ENCODE measurements around the gene STX1A. TPM values are rescaled to one million over a fixed set of nuclear protein-coding genes. Genes with fewer than 3 reads are reported as not detected.

Gene STX1A
- total and polyA plus RNA-seq, 2 of the 4 experiments (the other 2 are of a cell fraction) = 9.3 to 22.0 TPM

- Histone ChIP-seq H3K18ac (ENCODE audit: low read depth, low read length) (no peak overlapping the region), H3K27me3 (ENCODE audit: control insufficient read depth, insufficient read depth, low read length) (peaks cover 40% of the 10 kb centered on the region), H3K56ac (ENCODE audit: extremely low read depth, insufficient read depth, low read length) (no peak overlapping the region), H2AK9ac (replicated peaks; ENCODE audit: low read depth, low read length, poor library complexity) (no peak overlapping the region), H2BK120ac (ENCODE audit: low read depth, low read length) (no peak overlapping the region), H4K5ac (ENCODE audit: low read depth, low read length) (no peak overlapping the region), H3K4me2 (ENCODE audit: low read depth, low read length) (no peak overlapping the region), H2AFZ (replicated peaks; ENCODE audit: low read length, poor library complexity) (no peak overlapping the region), H2BK20ac (ENCODE audit: low read depth, low read length) (no peak overlapping the region), H4K20me1 (ENCODE audit: insufficient read depth, low read length) (no peaks in the 10 kb centered on the region), H3K4me3 (ENCODE audit: insufficient read depth, low read depth, low read length) (no peak overlapping the region), H3K14ac (replicated peaks; ENCODE audit: low read depth, low read length) (no peak overlapping the region), H3K4me1 (ENCODE audit: control insufficient read depth, insufficient read depth, low read length) (peaks cover 4% of the 10 kb centered on the region; the same call in 1 of the 2 replicates), H4K8ac (ENCODE audit: low read depth in 2 of 2, low read length in 2 of 2) (no peak overlapping the region), H3K4ac (ENCODE audit: low read depth, low read length) (no peak overlapping the region), H3K36me3 (ENCODE audit: control insufficient read depth, insufficient read depth, low read length) (no peaks in the 10 kb centered on the region), H4K91ac (ENCODE audit: insufficient read depth, low read depth, low read length) (no peak overlapping the region), H2AK5ac (ENCODE audit: low read depth, low read length) (no peak overlapping the region), H3K23ac (ENCODE audit: low read depth, low read length) (no peak overlapping the region), H3K9me3 (ENCODE audit: control insufficient read depth, insufficient read depth, low read length) (no peaks in the 10 kb centered on the region; the same call in 1 of the 2 replicates), H2BK5ac (ENCODE audit: low read depth, low read length, poor library complexity, severe bottlenecking) (no peak overlapping the region), H2BK15ac (ENCODE audit: low read depth, low read length) (no peak overlapping the region), H3K27ac (ENCODE audit: insufficient read depth, low read length) (no peak overlapping the region), H3K9ac (ENCODE audit: low read depth, low read length) (no peak overlapping the region), H3K79me1 (ENCODE audit: low read depth in 1 of 2, low read length in 2 of 2) (no peaks in the 10 kb centered on the region), H3K9me1 (ENCODE audit: insufficient read depth, low read length) (no peaks in the 10 kb centered on the region)
- intact Hi-C loops (cut with micrococcal nuclease) = no loop called here
- WGBS, 2 experiments (ENCODE audit: extremely low coverage in 2 of 2, insufficient read length in 1 of 2) = 80% methylated on average over 7 of the region's 17 CpGs; no CpG with 5 or more reads in 1 of the 2 experiments
- no peak for ATAC-seq (ENCODE audit: low read depth)
- ChIA-PET CTCF (no interaction called here), POLR2A (ENCODE audit: unreplicated experiment) (no interaction called here)
- TF ChIP-seq NFE2L2 (IDR thresholded peaks at IDR 0.05; ENCODE audit: low read depth, low read length) (no peak), CTCF (conservative IDR thresholded peaks at IDR 0.05; ENCODE audit: low read depth, low read length) (no peak), FOS (IDR thresholded peaks at IDR 0.05; ENCODE audit: low read depth, low read length) (no peak), CEBPB (IDR thresholded peaks at IDR 0.05; ENCODE audit: low read depth, low read length) (no peak), MAZ (IDR thresholded peaks at IDR 0.05; ENCODE audit: borderline replicate concordance, low read depth, low read length) (no peak), RCOR1 (IDR thresholded peaks at IDR 0.05; ENCODE audit: insufficient replicate concordance, low read length) (no peak), MAFK (IDR thresholded peaks at IDR 0.05; ENCODE audit: low read depth, low read length) (no peak), RFX5 (IDR thresholded peaks at IDR 0.05; ENCODE audit: low read depth, low read length) (no peak), RAD21 (IDR thresholded peaks at IDR 0.05; ENCODE audit: low read length) (no peak), SMC3 (IDR thresholded peaks at IDR 0.05; ENCODE audit: low read depth, low read length) (no peak)
- TF ChIP-seq, protein P1, sequence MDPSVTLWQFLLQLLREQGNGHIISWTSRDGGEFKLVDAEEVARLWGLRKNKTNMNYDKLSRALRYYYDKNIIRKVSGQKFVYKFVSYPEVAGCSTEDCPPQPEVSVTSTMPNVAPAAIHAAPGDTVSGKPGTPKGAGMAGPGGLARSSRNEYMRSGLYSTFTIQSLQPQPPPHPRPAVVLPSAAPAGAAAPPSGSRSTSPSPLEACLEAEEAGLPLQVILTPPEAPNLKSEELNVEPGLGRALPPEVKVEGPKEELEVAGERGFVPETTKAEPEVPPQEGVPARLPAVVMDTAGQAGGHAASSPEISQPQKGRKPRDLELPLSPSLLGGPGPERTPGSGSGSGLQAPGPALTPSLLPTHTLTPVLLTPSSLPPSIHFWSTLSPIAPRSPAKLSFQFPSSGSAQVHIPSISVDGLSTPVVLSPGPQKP (IDR thresholded peaks at IDR 0.05; ENCODE audit: borderline replicate concordance, low read depth, low read length) = no peak
- TF ChIP-seq, protein P2, sequence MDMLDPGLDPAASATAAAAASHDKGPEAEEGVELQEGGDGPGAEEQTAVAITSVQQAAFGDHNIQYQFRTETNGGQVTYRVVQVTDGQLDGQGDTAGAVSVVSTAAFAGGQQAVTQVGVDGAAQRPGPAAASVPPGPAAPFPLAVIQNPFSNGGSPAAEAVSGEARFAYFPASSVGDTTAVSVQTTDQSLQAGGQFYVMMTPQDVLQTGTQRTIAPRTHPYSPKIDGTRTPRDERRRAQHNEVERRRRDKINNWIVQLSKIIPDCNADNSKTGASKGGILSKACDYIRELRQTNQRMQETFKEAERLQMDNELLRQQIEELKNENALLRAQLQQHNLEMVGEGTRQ (IDR thresholded peaks at IDR 0.05; ENCODE audit: low read depth, low read length) = no peak
- dilution Hi-C loops (cut with HindIII; ENCODE audit: low sequenced_read_pairs, unreplicated experiment) = no loop called here
- DNase-seq = no peak
- no TSS peak for BruUV-seq (replicated peaks)
- in situ Hi-C loops (cut with MboI; ENCODE audit: low sequenced_read_pairs) = no loop called here
Observed at GRCh38 chr7:73766556-73767229, 47.2 kb upstream of the STX1A start.
